H9 (cell line): ENCODE data around the gene FA2H. TPM values are rescaled to one million over a fixed set of nuclear protein-coding genes. Genes with fewer than 3 reads are reported as not detected.
A peak's percentile ranks its signal among the peaks of the same experiment; 100 is the strongest.

Experiments used
- DNase-seq: peaks from one replicate; pipeline ENCODE4 v3.0.0-alpha.2; 2017
- H2AFZ ChIP-seq: one replicate; pipeline ENCODE4 v1.6.1; 2013; ENCODE audit warnings: mild to moderate bottlenecking, low read length, control low read depth, moderate library complexity
- H2AK5ac ChIP-seq: 2 replicates; pipeline ENCODE4 v1.6.1; 2013; ENCODE audit warnings: low read length, control low read depth, mixed read lengths; ENCODE audit not compliant: insufficient read length
- H2BK120ac ChIP-seq: one replicate; pipeline ENCODE4 v1.6.1; 2013; ENCODE audit warnings: low read depth, mild to moderate bottlenecking, low read length, control low read depth, inconsistent platforms; ENCODE audit not compliant: poor library complexity, severe bottlenecking
- H2BK12ac ChIP-seq: 2 replicates; pipeline ENCODE4 v1.6.1; 2013; ENCODE audit warnings: low read length, control low read depth, mixed read lengths, low read depth; ENCODE audit not compliant: insufficient read length
- H2BK15ac ChIP-seq: 2 replicates; pipeline ENCODE4 v1.6.1; 2013; ENCODE audit warnings: low read depth, low read length, control low read depth
- H2BK20ac ChIP-seq: one replicate; pipeline ENCODE4 v1.6.1; 2013; ENCODE audit warnings: low read depth, mild to moderate bottlenecking, low read length, control low read depth, inconsistent platforms; ENCODE audit not compliant: poor library complexity, severe bottlenecking
- H2BK5ac ChIP-seq: 2 replicates; pipeline ENCODE4 v1.6.1; 2013; ENCODE audit warnings: low read length, control low read depth, mixed read lengths; ENCODE audit not compliant: insufficient read length
- H3K14ac ChIP-seq: 2 replicates; pipeline ENCODE4 v1.6.1; 2013; ENCODE audit warnings: low read length, control low read depth; ENCODE audit not compliant: insufficient read depth
- H3K18ac ChIP-seq: 2 replicates; pipeline ENCODE4 v1.6.1; 2013; ENCODE audit warnings: low read depth, mild to moderate bottlenecking, mixed read lengths, low read length, control low read depth; ENCODE audit not compliant: insufficient read length
- H3K23ac ChIP-seq: 2 replicates; pipeline ENCODE4 v1.6.1; 2013; ENCODE audit warnings: low read length, control low read depth, mixed read lengths, low read depth; ENCODE audit not compliant: insufficient read length
- H3K23me2 ChIP-seq: 2 replicates; pipeline ENCODE4 v1.6.1; 2013; ENCODE audit warnings: low read depth, mild to moderate bottlenecking, mixed read lengths, low read length, control low read depth; ENCODE audit not compliant: insufficient read length, poor library complexity, severe bottlenecking
- H3K27ac ChIP-seq: 2 replicates; pipeline ENCODE4 v1.5.1; 2013; ENCODE audit warnings: low read length, control low read depth, mixed read lengths, low read depth; ENCODE audit not compliant: insufficient read length
- H3K27me3 ChIP-seq: 2 replicates; pipeline ENCODE4 v1.6.1; 2013; ENCODE audit warnings: low read length, control low read depth, inconsistent platforms; ENCODE audit not compliant: insufficient read depth
- H3K4ac ChIP-seq: 2 replicates; pipeline ENCODE4 v1.6.1; 2013; ENCODE audit warnings: low read depth, mild to moderate bottlenecking, control low read depth, inconsistent platforms, low read length, moderate library complexity
- H3K4me1 ChIP-seq: 2 replicates; pipeline ENCODE4 v1.6.1; 2013; ENCODE audit warnings: low read length, control low read depth, inconsistent platforms; ENCODE audit not compliant: insufficient read depth
- H3K4me2 ChIP-seq: 2 replicates; pipeline ENCODE4 v1.6.1; 2013; ENCODE audit warnings: low read length, control low read depth, mixed read lengths; ENCODE audit not compliant: insufficient read length, insufficient read depth
- H3K56ac ChIP-seq: 2 replicates; pipeline ENCODE4 v1.6.1; 2013; ENCODE audit warnings: low read depth, mild to moderate bottlenecking, mixed read lengths, low read length, control low read depth; ENCODE audit not compliant: insufficient read length
- H3K79me1 ChIP-seq: 2 replicates; pipeline ENCODE4 v1.6.1; 2013; ENCODE audit warnings: low read depth, mild to moderate bottlenecking, moderate library complexity, low read length, control low read depth, inconsistent platforms; ENCODE audit not compliant: insufficient read depth, poor library complexity, severe bottlenecking
- H3K79me2 ChIP-seq: 2 replicates; pipeline ENCODE4 v1.6.1; 2013; ENCODE audit warnings: low read length, control low read depth, inconsistent platforms; ENCODE audit not compliant: insufficient read depth
- H3K9ac ChIP-seq: 2 replicates; pipeline ENCODE4 v1.6.1; 2013; ENCODE audit warnings: low read length, control low read depth, mixed read lengths; ENCODE audit not compliant: insufficient read length; ENCODE audit errors: extremely low read depth
- H3K9me3 ChIP-seq: one replicate; pipeline ENCODE4 v1.6.1; 2013; ENCODE audit warnings: low read depth, low read length, inconsistent platforms; ENCODE audit not compliant: control insufficient read depth
- H3T11ph ChIP-seq: one replicate; pipeline ENCODE4 v1.6.1; 2013; ENCODE audit warnings: mild to moderate bottlenecking, low read length, control low read depth, inconsistent platforms
- H4K20me1 ChIP-seq: one replicate; pipeline ENCODE4 v1.6.1; 2013; ENCODE audit not compliant: control insufficient read depth, insufficient read length, insufficient read depth
- H4K5ac ChIP-seq: 2 replicates; pipeline ENCODE4 v1.6.1; 2013; ENCODE audit warnings: low read depth, mild to moderate bottlenecking, mixed read lengths, low read length, control low read depth; ENCODE audit not compliant: insufficient read length
- H4K8ac ChIP-seq: replicated peaks from 2 replicates; pipeline ENCODE4 v1.6.1; 2013; ENCODE audit warnings: low read length, control low read depth, mixed read lengths, low read depth; ENCODE audit not compliant: insufficient read length
- H4K91ac ChIP-seq: 2 replicates; pipeline ENCODE4 v1.6.1; 2013; ENCODE audit warnings: low read depth, mild to moderate bottlenecking, moderate library complexity, mixed read lengths, low read length, control low read depth; ENCODE audit not compliant: insufficient read length
- H3K27ac Mint-ChIP-seq, 3 experiments: 2 replicates in 2 of 3; 3 replicates in 1 of 3; pipeline ENCODE4 v1.8.0; 2020 to 2021; ENCODE audit warnings: mixed read lengths in 3 of 3, mild to moderate bottlenecking in 1 of 3, moderate library complexity in 1 of 3
- H3K27me3 Mint-ChIP-seq: 2 replicates; pipeline ENCODE4 v1.8.0; 2021; ENCODE audit warnings: low read depth, mild to moderate bottlenecking, moderate library complexity, mixed read lengths
- H3K36me3 Mint-ChIP-seq, 3 experiments: 2 replicates in 2 of 3; 3 replicates in 1 of 3; pipeline ENCODE4 v1.8.0; 2020 to 2021; ENCODE audit warnings: low read depth in 3 of 3, mixed read lengths in 3 of 3; ENCODE audit not compliant: insufficient read depth in 1 of 3
- H3K4me1 Mint-ChIP-seq, 2 experiments: 2 replicates each; pipeline ENCODE4 v1.8.0; 2020; ENCODE audit warnings: mixed read lengths in 2 of 2
- H3K4me3 Mint-ChIP-seq, 2 experiments: 2 replicates in 1 of 2; 3 replicates in 1 of 2; pipeline ENCODE4 v1.8.0; 2020 to 2021; ENCODE audit warnings: mild to moderate bottlenecking in 2 of 2, mixed read lengths in 2 of 2, moderate library complexity in 1 of 2
- H3K9me3 Mint-ChIP-seq, 2 experiments: 2 replicates in 1 of 2; 3 replicates in 1 of 2; pipeline ENCODE4 v1.8.0; 2020; ENCODE audit warnings: mild to moderate bottlenecking in 2 of 2, mixed read lengths in 2 of 2, moderate library complexity in 1 of 2
- CTCF ChIP-seq: fragments of 200-600 bp; sonication (generic); conservative IDR thresholded peaks from 3 replicates; pipeline ENCODE4 v1.8.0; 2021; ENCODE audit warnings: antibody characterized with exemption, mild to moderate bottlenecking
- WGBS: extraction: QIAGEN DNeasy Blood & Tissue Kit; methylation state at CpG from one replicate; pipeline ENCODE4 v1.1.7; 2013; ENCODE audit warnings: missing lambda C conversion rate, low lambda C conversion rate, mixed read lengths; ENCODE audit not compliant: insufficient read length; ENCODE audit errors: extremely low coverage; 5-methylcytosine and 5-hydroxymethylcytosine counted together
- total RNA-seq: library from RNA; stranded (reverse); gene quantifications from 2 replicates; pipeline ENCODE4 v1.2.1, GENCODE V29; 2021

The FA2H gene
- total RNA-seq, 1 experiment from 2014 or later = 25.1 TPM

- Histone ChIP-seq H3K4me1 (no peaks in the 10 kb centered on the region; the same call in 1 of the 2 replicates), H3K79me2 (no peaks in the 10 kb centered on the region), H4K20me1 (no peaks in the 10 kb centered on the region), H3K27me3 (no peaks in the 10 kb centered on the region), H3K23ac (no peak overlapping the region), H4K91ac (no peak overlapping the region), H4K8ac (no peak overlapping the region), H3T11ph (no peak overlapping the region), H2BK12ac (no peak overlapping the region), H4K5ac (no peak overlapping the region), H2BK20ac (no peak overlapping the region), H3K27ac (no peak overlapping the region), H2BK5ac (no peak overlapping the region), H3K9ac (no peak overlapping the region), H2AK5ac (no peak overlapping the region), H2BK15ac (no peak overlapping the region), H3K9me3 (no peaks in the 10 kb centered on the region), H3K23me2 (no peaks in the 10 kb centered on the region), H3K18ac (no peak overlapping the region), H3K79me1 (no peaks in the 10 kb centered on the region), H2BK120ac (no peak overlapping the region), H3K14ac (no peak overlapping the region), H2AFZ (no peak overlapping the region), H3K4me2 (no peak overlapping the region), H3K56ac (no peak overlapping the region), H3K4ac (no peak overlapping the region)
- no peak overlapping the region for H3K4me3 Mint-ChIP-seq
- H3K36me3 Mint-ChIP-seq = peaks cover 3 to 30% (median 7%) of the 10 kb centered on the region in 3 experiments; a peak in 5 of 7 replicates
- peaks cover 19 to 22% of the 10 kb centered on the region in 2 experiments for H3K4me1 Mint-ChIP-seq
- H3K27ac Mint-ChIP-seq = no peak overlapping the region
- H3K9me3 Mint-ChIP-seq = peaks cover 11 to 12% of the 10 kb centered on the region in 2 experiments
- no peaks in the 10 kb centered on the region; the same call in none of the 2 replicates for H3K27me3 Mint-ChIP-seq
- peak; percentile 86 for TF ChIP-seq CTCF
- peak; percentile 72 for DNase-seq
- no CpG with 5 or more reads among the region's 2 CpGs for WGBS
Observed at GRCh38 chr16:74726716-74727115, 47.9 kb downstream of the FA2H start.
